Skin epidermis (tissue), 12 donors: Measurements from ENCODE around the gene RBMS1.
"Not testable (repeated sequence)": the region's sequence is repeated elsewhere in the genome, so short reads cannot be mapped to it uniquely, and the experiment has no call there.

Experiments
- H3K27ac ChIP-seq, 21 experiments: fragments of 200-600 bp; sonication (generic) in 11 of 21; one replicate each; pipeline ENCODE4 v1.5.0; 2020; ENCODE audit warnings: mild to moderate bottlenecking in 3 of 21, inconsistent platforms in 2 of 21, moderate library complexity in 2 of 21
- H3K4me3 ChIP-seq, 7 experiments: fragments of 200-600 bp; sonication (generic) in 2 of 7; one replicate each; pipeline ENCODE4 v1.5.0; 2020; ENCODE audit warnings: inconsistent platforms in 2 of 7, mild to moderate bottlenecking in 2 of 7, moderate library complexity in 1 of 7

RBMS1 gene

DNA sequence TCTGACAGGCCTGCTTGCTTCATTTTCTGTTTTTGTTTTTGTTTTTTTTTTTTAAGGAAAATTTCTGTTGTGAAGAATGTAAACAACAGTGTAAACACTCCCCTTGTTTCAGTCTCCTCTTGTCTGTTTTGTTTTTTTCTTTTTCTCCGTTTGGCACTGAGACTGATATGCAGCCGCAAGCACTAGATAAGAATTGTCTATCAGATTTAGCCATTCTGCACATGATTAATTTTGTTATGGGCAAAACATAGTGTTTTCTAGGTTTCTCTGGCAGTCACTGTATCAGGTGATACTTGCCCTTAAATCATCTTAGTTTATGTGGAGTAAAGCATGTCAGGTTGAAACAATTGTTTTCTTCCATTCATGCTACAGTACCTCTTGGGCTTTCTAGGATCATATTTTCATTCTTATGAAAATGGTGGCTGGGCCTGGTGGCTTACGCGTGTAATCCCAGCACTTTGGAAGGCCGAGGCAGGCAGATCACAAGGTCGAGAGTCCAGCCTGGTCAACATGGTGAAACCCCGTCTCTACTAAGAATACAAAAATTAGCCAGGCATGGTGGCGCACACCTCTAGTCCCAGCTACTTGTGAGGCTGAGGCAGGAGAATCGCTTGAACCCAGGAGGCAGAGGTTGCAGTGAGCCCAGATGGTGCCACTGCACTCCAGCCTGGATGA is 12.9 kb upstream of the RBMS1 start:
- peak overlapping the region in 1 of 21 experiments; percentile 47 for H3K27ac ChIP-seq
- no peak overlapping the region for H3K4me3 ChIP-seq

DNA sequence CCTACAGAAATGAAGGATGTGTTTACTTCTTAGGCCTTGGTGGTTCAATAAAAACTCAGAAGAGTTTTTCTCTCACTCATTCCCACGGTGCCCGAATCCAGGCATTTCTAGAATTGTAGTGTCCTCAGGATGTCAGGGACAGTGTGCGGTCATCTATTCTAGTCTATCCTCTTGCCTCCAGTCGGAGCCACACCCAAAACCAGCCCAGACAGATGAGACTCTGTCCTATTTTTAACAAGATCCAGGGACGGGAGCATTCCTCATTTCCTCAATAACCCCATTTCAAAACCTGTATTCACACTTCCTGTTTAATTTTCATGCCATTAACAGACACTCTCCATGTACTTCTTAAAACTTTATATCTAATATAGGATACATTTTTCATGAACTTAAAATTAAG is 11.6 kb upstream of the RBMS1 start:
- Histone ChIP-seq H3K4me3 (no peak overlapping the region), H3K27ac (no peak overlapping the region)

DNA sequence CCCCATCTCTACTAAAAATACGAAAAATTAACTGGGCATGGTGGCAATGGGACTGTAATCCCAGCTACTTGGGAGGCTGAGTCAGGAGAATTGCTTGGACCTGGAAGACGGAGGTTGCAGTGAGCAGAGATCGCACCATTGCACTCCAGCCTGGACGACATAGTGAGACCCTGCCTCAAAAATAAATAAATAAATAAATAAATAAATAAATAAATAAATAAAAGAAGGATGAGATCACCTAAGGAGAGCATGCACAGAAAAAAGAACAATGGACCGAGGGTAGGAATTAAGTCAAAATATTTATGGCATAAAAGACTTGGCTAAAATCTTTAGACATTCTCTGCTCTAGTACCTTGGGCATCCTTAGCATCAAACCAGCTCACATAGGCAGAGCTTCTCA is 8.9 kb upstream of the RBMS1 start:
- Histone ChIP-seq H3K4me3 (no peak overlapping the region), H3K27ac (no peak overlapping the region)

DNA sequence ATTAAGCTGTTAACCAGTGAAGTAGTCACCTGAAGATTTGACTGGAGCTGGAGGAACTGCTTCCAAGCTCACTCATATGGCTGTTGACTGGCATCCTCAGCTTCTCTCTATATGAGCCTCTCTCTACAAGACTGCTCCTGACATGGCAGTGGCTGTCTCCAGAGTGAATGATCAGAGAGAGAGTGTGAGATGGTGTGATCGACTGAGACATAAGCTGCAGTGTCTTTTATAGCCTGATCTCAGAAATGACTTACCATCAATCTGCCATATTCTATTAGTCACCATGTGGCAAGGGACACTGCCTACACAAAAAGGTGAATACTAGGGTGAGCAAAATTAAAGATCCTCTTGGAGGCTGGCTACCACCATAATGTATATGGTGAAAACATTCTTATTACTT is 7.8 kb upstream of the RBMS1 start:
- no peak overlapping the region for H3K27ac ChIP-seq
- no peak overlapping the region for H3K4me3 ChIP-seq

DNA sequence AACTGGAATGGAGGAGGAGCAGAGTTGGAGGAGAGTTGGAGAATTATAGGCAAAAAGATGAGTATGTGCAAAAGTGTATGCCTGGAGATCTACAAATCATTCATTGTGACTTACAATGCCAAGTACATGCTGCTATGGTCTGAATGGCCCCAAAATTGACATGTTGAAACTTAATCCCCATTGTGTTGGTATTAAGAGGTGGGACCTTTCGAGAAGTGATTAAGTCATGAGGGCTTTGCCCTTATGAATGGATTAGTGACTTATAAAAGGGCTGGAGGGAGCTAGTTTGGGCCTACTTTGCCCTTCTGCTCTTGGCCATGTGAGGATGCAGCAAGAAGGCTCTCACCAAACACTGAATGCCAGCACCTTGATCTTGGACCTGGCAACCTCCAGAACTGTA is 6.3 kb upstream of the RBMS1 start:
- Histone ChIP-seq H3K4me3 (no peak overlapping the region), H3K27ac (no peak overlapping the region)

DNA sequence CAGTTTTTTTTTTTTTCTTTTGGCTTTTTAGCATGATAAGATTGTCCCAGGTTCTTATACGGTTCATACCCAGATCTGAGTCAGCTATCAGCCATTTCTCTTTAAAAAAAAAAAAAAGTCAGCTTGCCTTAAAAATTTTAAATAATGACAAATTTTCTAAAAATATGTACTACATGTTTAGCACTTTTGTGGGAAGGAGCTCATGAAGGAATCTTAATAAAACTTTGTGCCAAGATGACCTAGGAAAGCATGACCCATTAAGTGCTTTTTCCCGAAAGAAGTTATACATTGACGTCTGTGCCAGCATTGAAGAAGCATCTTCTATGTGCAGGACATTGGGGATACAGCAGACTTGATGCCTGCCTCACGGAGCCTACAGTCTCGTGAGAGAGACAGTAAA is 4.5 kb upstream of the RBMS1 start:
- H3K27ac ChIP-seq, result no peak overlapping the region
- no peak overlapping the region for H3K4me3 ChIP-seq

DNA sequence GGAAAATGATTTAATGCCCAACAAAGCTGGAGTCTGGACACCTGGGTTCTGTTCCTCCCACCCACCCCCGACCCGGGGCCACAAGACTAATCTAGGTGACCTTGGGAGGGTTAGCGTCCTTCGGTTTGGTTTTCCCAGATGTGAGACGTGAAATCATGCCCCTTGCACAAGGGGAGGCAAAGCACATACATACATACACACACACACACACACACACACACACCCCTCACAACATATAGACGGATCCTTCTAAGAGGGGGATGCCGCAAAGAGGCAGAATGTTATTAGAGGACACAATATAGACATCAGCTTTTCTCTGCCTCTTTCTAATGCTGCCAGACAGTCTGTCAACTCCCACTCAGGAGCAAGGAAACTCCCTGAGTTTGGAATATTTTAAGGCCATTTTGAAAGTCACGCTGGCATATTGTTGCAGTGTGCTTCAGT is 616 bp upstream of the RBMS1 start:
- H3K27ac ChIP-seq, result peak overlapping the region; percentile 83 to 99 (median 98)
- peak overlapping the region; percentile 56 to 91 (median 86) for H3K4me3 ChIP-seq

DNA sequence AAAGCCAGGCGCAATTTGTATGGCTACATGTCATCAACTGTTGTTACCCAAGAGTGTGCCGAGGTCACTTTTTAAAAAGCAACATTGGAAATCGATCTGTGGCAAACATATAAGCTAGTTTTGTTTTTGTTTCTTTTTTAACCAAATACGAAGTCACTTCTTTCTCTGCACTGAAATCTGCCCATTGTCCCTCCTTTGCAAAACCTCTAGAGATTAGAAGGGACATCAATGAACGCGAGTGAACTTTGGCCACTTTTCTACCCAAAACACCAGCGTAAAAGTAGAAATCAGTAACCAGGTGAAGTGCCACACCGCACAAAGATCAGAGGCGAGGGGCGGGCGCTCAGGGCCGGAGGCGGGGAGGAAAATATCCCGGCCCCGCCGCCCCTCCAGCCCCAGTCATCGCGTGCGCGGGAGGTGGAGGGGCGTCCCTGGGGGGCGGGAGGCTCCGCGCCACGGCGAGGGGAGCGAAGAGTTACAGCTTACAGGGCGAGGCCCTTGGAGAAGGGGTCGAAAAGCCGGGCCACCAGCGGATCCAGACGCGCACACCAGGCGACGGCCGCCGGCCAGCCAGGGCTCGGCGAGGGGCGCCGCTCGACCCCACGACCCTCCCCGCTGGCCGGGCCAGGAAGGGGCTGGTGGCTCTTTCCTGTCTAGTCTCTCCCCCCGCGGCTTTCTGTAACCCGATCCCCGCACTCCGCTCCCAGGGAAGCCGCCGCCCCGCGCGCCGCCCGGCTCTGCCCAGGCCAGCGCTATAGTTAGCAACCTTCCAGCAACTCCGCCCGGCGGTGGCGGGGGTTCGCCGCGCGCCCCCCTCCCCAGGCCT is 993 bp downstream of the RBMS1 start:
- peak overlapping the region; percentile 56 to 91 (median 86) for H3K4me3 ChIP-seq
- peak overlapping the region; percentile 83 to 99 (median 98) for H3K27ac ChIP-seq

DNA sequence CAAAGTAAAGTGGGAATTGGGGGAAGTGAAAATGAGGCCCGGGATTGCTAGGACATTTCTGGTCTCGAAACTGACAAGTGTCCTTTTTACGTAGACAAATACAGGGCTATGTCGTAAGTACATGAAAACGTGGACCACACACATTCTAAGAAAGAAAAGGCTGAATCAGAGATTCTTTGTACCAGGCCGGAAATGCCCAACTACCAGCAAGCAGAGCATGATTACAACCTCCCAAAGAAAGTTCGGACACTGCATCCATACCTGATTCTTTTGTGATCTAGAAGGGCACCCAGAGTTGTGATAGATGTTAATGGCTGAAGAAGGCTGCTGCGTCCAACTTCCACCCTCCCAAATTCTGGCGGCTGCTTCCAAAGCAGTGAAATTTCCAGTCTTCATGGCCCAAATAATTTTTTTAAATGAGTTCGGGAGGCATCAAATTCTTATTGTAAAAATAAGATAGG is 1.7 kb downstream of the RBMS1 start:
- H3K27ac ChIP-seq, result peak overlapping the region in 20 of 21 experiments; percentile 85 to 99 (median 98)
- peak overlapping the region; percentile 56 to 91 (median 86) for H3K4me3 ChIP-seq

DNA sequence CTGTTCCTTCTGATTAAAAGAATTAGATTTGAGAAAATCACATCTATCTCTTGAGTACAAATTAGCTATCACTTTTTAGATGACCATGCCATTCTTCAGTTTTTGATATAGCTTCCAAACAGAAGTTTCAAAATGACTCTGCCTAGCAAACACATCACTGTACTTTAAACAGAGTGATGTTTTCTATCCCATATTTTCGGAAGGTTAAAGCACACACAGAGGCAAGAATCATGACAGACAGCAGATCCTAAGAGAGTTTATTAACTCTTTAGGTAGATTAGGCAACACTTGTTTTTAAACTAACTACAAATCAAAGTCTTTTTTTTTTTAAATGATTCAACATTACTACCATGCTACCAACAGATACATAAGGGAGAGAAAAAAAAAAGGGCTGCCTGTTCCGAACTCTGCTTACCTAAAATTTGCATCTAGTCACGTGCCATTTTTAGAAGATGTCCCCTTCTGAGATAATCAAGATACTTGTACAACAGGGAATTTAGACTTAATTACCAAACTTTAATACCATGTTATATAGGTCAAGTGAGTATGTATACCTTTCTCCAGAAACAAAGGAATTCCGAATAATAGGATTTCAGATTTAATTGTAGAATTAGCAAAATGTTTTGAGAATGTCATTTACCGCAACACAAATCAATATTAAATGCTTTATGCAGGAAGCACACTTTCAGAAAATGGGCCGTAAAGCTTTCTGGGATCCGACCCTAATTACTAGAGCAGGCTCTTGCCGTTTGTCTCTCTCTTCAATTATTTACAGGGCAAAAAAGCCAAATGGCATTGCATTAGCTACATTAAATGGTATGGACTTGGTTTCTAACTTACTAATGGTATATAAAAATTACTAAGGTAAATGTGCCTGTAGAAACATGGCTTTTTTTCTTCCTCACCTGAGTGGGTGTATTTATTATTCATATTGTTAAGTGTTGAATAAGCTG is 2.6 kb downstream of the RBMS1 start:
- Histone ChIP-seq H3K4me3 (peak overlapping the region; percentile 56 to 91 (median 86)), H3K27ac (peak overlapping the region in 14 of 21 experiments; percentile 24 to 99 (median 98))

DNA sequence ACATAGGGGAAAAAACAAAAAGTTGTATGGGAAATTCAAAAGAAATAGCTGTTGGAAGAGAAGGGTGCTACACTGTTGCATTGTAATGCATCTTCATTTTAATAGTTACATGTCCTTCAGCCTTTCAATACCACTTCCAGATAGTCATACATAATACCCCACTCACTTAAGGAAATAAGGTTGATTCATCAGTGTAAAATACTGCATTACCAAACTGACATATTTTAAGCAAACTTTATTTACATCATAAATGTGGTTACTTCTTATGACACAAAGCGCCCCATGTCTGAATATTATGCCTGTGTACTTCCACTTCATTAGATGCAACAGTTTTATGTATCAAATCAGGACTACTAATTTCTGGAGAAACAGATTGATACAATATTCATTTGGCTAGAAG is 4.5 kb downstream of the RBMS1 start:
- H3K27ac ChIP-seq, result no peak overlapping the region
- H3K4me3 ChIP-seq, result no peak overlapping the region

DNA sequence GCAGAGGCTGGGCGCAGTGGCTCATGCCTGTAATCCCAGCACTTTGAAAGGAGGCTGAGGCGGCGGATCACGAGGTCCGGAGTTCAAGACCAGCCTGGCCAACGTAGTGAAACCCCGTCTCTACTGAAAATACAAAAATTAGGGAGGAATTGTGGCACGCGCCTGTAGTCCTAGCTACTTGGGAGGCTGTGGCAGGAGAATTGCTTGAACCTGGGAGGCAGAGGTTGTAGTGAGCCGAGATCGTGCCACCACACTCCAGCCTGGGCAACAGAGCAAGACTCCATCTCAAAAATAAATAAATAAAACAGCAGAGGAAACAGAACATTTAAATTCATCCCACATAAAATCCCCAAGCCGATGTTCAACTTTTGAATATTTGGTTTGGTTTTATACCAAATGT is 5.3 kb downstream of the RBMS1 start:
- not testable (repeated sequence) for H3K4me3 ChIP-seq, H3K27ac ChIP-seq

DNA sequence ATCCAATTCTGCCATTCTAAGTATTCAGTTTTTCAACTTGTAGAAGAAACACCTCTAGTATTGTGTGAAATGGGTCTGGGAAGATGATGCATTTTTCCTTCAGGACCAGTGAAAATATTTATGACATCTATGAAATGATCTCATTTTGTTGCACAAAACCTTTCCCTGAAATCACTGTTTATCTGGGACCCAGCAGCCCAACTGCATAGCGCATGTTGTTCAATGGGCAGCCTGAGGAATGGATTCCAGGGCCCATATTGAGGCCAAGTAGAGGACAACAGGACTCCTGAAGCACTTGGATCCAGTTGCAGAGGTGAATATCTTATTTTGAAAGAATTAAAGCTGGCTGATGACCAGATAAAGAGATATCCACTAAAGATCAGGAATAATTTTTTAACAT is 7.3 kb downstream of the RBMS1 start:
- no peak overlapping the region for H3K27ac ChIP-seq

DNA sequence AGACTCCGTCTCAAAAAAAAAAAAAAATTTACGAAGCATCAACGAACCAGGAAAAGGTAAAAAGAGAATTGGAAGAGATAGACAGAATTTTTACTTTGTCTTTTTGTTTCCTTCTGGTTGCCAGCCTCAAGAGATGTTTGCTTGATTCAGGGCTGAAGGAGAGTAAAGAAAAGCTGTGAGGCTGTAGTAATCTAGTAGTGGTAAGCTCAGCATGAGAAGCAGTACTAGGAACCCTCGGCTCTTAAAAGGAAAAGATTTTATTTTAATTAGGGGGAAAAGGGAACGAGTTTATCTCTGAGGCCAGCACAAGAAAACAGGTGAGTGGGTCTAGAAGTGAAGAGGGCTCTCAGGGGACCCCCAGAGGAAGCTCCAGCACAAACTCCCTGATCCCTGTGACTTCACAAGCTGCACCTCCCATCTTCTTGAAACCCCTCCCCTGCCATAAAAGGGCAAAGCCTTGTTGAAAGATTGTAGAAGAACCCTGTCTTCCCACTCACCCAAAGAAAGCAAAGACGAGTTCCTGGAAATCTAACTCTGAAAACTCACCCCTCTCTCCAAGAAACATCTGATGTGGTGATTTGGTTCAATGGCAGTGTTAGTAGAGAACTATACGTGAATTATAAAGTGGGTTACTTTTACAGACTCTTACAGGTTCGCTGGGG is 8.6 kb downstream of the RBMS1 start:
- H3K4me3 ChIP-seq, result no peak overlapping the region
- peak overlapping the region in 4 of 21 experiments; percentile 19 to 56 (median 31) for H3K27ac ChIP-seq

More for the DNA sequence above, 7.3 kb downstream of the RBMS1 start:
- H3K4me3 ChIP-seq, result no peak overlapping the region

DNA sequence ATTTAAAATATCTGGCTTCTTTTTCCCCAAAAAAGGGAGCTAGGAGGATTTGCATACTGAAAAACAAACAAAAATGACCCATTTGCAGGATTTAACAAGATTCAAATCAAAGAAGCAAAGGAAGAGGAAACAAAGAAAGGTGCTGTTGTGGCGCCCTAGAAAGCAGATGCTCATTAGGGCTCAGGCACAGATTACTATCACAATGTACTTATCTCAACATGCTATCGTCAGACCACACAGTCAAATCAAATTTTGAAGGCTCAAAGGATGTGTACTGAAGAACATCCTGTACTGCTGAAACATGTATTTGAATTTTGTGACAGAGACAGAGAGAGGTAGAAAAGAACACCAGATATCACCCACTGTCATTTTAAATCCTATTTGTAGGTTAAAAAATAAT is 10.9 kb downstream of the RBMS1 start:
- H3K4me3 ChIP-seq, result no peak overlapping the region
- peak overlapping the region in 3 of 21 experiments; percentile 16 to 47 (median 26) for H3K27ac ChIP-seq

DNA sequence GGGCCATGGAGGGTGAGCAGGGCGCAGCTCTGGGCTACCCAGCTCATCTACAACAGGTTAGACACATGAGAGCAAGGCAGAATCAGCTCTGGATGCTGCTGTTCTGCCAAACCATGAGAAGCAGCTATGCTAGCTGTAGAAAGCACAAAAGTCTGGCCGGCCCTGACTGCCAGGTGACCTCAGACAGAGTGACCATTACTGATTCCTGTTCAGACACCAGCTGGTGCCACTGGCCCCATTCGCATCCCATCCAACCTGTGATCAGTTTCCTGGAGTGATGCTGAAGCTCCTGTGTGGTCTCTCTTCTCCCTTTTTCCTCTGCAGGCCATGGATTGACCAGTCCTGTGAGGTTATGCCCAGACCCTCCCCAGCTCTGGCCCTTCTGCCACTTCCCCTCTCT is 14.3 kb downstream of the RBMS1 start:
- H3K27ac ChIP-seq, result no peak overlapping the region
- no peak overlapping the region for H3K4me3 ChIP-seq

DNA sequence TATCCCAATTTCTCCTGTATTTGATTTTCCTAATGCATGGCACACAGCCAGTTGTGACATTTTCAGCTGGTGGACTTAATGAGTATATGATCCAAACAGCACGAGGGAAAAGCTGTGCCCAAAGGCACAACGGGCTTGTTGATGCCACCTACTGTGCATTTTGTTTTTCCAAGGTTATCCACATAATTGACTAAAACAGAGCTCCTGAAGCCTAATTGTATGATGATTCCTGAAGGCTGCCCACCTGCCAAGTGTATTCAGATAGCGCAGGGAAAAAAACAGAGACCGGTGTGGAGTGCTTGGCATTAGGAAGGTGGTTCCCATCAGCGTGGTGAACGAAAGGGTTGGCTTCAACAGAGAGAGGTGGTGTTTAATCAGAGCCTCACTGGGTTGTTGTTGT is 14.9 kb downstream of the RBMS1 start:
- no peak overlapping the region for H3K27ac ChIP-seq
- no peak overlapping the region for H3K4me3 ChIP-seq

DNA sequence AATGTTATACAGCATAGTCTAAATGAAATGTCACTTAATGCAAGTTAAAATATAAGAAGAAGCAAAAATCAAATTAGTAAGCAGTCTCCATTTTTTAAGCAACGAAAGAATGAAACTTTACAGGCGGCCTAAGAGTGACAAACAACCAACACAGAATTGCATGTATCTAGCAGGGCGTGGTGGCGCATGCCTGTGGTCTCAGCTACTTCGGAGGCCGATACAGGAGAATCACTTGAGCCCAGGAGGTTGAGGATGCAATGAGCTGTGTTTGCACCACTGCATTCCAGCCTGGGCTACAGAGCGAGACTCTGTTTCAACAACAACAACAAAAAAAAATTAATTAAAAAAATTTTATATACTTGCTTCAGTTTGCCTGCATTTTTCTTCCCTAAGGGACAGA is 16.6 kb downstream of the RBMS1 start:
- H3K4me3 ChIP-seq, result no peak overlapping the region
- no peak overlapping the region for H3K27ac ChIP-seq
